ENCODE measurements around the gene FBXO27. TPM values are rescaled to one million over a fixed set of nuclear protein-coding genes. Genes with fewer than 3 reads are reported as not detected.

Gene FBXO27
- total RNA-seq, 1 experiment from 2014 or later = 18.9 TPM

DNA sequence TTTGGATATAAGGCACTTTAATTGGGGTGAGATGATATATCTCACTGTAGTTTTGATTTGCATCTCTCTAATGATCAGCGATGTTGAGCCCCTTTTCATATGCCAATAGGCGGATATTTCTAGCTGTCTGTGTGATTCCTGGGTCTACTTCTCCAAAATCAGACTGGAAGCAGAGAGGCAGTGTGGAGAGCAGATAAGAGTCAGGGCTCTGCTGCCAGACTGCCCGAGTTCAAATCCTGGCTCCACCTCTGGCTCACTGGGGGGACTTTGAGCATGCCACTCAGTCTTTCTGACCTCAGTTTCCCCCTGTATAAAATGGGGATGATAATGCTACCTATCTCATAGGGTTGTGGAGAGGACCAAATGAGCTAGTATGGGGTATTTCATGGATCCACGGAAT is 27.8 kb upstream of the FBXO27 start (continued):
- TF ChIP-seq NFATC4 (CRISPR knock-in tag; IDR thresholded peaks at IDR 0.05) = no peak
- TF ChIP-seq ZNF121 (CRISPR knock-in tag; IDR thresholded peaks at IDR 0.05) = no peak
- no peak for TF ChIP-seq ETV6 (CRISPR knock-in tag; IDR thresholded peaks at IDR 0.05)
- no peak for TF ChIP-seq ZNF219 (CRISPR knock-in tag; IDR thresholded peaks at IDR 0.05; ENCODE audit: borderline replicate concordance)
- TF ChIP-seq, protein P1, sequence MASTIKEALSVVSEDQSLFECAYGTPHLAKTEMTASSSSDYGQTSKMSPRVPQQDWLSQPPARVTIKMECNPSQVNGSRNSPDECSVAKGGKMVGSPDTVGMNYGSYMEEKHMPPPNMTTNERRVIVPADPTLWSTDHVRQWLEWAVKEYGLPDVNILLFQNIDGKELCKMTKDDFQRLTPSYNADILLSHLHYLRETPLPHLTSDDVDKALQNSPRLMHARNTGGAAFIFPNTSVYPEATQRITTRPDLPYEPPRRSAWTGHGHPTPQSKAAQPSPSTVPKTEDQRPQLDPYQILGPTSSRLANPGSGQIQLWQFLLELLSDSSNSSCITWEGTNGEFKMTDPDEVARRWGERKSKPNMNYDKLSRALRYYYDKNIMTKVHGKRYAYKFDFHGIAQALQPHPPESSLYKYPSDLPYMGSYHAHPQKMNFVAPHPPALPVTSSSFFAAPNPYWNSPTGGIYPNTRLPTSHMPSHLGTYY (CRISPR knock-in tag; IDR thresholded peaks at IDR 0.05) = no peak
- TF ChIP-seq, protein P2, sequence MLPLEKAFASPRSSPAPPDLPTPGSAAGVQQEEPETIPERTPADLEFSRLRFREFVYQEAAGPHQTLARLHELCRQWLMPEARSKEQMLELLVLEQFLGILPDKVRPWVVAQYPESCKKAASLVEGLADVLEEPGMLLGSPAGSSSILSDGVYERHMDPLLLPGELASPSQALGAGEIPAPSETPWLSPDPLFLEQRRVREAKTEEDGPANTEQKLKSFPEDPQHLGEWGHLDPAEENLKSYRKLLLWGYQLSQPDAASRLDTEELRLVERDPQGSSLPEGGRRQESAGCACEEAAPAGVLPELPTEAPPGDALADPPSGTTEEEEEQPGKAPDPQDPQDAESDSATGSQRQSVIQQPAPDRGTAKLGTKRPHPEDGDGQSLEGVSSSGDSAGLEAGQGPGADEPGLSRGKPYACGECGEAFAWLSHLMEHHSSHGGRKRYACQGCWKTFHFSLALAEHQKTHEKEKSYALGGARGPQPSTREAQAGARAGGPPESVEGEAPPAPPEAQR (CRISPR knock-in tag; IDR thresholded peaks at IDR 0.05) = no peak
- no peak for TF ChIP-seq ZNF423 (CRISPR knock-in tag; IDR thresholded peaks at IDR 0.05)

DNA sequence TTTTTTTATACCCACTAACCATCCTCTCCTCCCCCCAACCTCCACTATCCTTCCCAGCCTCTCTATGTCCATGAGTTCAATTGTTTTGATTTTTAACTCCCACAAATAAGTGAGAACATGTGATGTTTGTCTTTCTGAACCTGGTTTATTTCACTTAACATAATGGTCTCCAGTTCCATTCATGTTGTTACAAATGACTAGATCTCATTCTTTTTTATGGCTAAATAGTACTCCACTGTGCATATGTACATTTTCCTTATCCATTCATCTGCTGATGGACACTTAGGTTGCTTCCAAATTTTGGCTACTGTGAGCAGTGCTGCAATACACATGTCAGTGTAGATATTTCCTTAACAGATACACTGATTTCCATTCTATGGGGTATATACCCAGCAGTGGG is 27.0 kb upstream of the FBXO27 start:
- TF ChIP-seq SP1 (CRISPR knock-in tag; conservative IDR thresholded peaks at IDR 0.05) (no peak), ELF4 (CRISPR knock-in tag; IDR thresholded peaks at IDR 0.05; ENCODE audit: low read depth) (no peak)
- TF ChIP-seq, protein P3, sequence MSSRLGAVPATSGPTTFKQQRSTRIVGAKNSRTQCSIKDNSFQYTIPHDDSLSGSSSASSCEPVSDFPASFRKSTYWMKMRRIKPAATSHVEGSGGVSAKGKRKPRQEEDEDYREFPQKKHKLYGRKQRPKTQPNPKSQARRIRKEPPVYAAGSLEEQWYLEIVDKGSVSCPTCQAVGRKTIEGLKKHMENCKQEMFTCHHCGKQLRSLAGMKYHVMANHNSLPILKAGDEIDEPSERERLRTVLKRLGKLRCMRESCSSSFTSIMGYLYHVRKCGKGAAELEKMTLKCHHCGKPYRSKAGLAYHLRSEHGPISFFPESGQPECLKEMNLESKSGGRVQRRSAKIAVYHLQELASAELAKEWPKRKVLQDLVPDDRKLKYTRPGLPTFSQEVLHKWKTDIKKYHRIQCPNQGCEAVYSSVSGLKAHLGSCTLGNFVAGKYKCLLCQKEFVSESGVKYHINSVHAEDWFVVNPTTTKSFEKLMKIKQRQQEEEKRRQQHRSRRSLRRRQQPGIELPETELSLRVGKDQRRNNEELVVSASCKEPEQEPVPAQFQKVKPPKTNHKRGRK (CRISPR knock-in tag; IDR thresholded peaks at IDR 0.05; ENCODE audit: borderline replicate concordance) = no peak
- DNase-seq (ENCODE audit: low spot score) (no peak), ATAC-seq (no peak)
- CTCF ChIA-PET = no interaction called here
- H3K27ac Mint-ChIP-seq = no peak overlapping the region
- H3K9me3 Mint-ChIP-seq = peaks cover 10% of the 10 kb centered on the region
- peaks cover 7% of the 10 kb centered on the region for H3K27me3 Mint-ChIP-seq (ENCODE audit: low read depth)
- H3K4me1 Mint-ChIP-seq = no peaks in the 10 kb centered on the region
- POLR2A ChIA-PET = no interaction called here
- no peak overlapping the region for H3K4me3 Mint-ChIP-seq
- no peaks in the 10 kb centered on the region for H3K36me3 Mint-ChIP-seq

DNA sequence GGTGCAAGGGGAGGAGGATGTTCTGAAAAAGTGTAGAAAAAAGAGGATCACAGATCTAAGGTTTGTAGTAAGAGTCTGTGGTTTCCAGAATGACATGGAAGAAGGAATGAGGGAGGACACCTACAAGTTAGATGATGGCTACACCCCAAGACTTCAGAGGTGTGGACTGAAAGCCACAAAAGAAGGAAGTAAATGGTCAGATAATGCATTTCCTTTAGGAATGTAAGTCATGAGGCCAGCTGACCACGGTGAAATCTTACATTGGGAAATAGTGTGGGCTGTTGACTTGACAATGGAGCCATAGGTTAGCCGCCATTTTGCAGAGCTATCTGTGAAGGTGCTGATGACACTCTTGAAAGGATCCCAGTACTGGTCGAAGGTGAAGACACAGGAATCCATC is 25.3 kb upstream of the FBXO27 start:
- H3K36me3 Mint-ChIP-seq = no peaks in the 10 kb centered on the region
- peaks cover 7% of the 10 kb centered on the region for H3K27me3 Mint-ChIP-seq (ENCODE audit: low read depth)
- no peaks in the 10 kb centered on the region for H3K4me1 Mint-ChIP-seq
- POLR2A ChIA-PET = interaction anchor here (0.6 kb wide), 1 partner anchor 132 kb away, joined by 4 read pairs; no protein-coding TSS in a partner anchor
- DNase-seq (ENCODE audit: low spot score) = no peak
- no peak overlapping the region for H3K27ac Mint-ChIP-seq
- peaks cover 11% of the 10 kb centered on the region for H3K9me3 Mint-ChIP-seq
- H3K4me3 Mint-ChIP-seq = no peak overlapping the region
- CTCF ChIA-PET = no interaction called here
- no peak for ATAC-seq
- TF ChIP-seq SMAD3 (CRISPR knock-in tag; IDR thresholded peaks at IDR 0.05; ENCODE audit: borderline replicate concordance) (no peak), SOX15 (CRISPR knock-in tag; IDR thresholded peaks at IDR 0.05) (no peak), GTF2I (CRISPR knock-in tag; conservative IDR thresholded peaks at IDR 0.05) (no peak), MYBL2 (CRISPR knock-in tag; IDR thresholded peaks at IDR 0.05) (no peak), HMGA2 (CRISPR knock-in tag; IDR thresholded peaks at IDR 0.05) (no peak), CREM (CRISPR knock-in tag; IDR thresholded peaks at IDR 0.05) (no peak), ZNF263 (CRISPR knock-in tag; IDR thresholded peaks at IDR 0.05; ENCODE audit: low read depth) (no peak), RORB (CRISPR knock-in tag; IDR thresholded peaks at IDR 0.05) (no peak), TEAD1 (CRISPR knock-in tag; IDR thresholded peaks at IDR 0.05) (no peak), ZNF416 (CRISPR knock-in tag; IDR thresholded peaks at IDR 0.05) (no peak), FOXK1 (CRISPR knock-in tag; IDR thresholded peaks at IDR 0.05) (no peak), ZNF121 (CRISPR knock-in tag; IDR thresholded peaks at IDR 0.05) (no peak)
- TF ChIP-seq, protein P4, sequence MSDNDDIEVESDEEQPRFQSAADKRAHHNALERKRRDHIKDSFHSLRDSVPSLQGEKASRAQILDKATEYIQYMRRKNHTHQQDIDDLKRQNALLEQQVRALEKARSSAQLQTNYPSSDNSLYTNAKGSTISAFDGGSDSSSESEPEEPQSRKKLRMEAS (CRISPR knock-in tag; IDR thresholded peaks at IDR 0.05) = no peak
- TF ChIP-seq, protein P5, sequence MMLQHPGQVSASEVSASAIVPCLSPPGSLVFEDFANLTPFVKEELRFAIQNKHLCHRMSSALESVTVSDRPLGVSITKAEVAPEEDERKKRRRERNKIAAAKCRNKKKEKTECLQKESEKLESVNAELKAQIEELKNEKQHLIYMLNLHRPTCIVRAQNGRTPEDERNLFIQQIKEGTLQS (CRISPR knock-in tag; conservative IDR thresholded peaks at IDR 0.05) = no peak
- TF ChIP-seq, protein P1 (CRISPR knock-in tag; IDR thresholded peaks at IDR 0.05) = no peak
- TF ChIP-seq, protein P6, sequence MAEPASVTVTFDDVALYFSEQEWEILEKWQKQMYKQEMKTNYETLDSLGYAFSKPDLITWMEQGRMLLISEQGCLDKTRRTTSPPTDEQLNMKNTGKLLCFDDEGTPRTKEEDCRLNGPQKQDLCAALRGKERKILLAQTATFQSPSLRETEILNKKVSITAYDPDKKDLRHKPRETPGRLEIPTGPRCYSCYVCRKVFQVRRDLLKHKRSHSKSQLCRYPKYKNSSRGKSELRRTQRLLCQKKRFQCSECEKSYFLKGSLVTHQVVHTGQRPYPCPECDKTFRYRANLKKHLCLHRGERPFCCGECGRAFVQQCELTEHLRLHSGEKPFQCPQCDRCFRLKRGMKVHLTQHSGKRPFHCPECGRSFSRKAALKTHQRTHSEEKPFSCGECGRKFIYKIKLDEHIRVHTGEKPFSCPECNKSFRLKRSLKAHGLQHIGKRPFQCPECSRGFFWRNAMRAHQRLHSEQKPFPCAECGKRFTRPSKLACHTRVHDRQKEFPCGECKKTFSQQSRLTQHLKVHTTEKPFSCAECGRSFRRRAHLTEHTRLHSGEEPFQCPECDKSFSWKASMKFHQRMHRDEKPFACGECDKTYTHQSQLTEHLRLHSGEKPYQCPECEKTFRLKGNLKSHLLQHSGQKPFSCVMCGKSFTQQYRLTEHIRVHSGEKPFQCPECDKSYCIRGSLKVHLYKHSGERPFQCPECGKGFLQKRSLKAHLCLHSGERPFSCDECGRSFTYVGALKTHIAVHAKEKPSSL (CRISPR knock-in tag; conservative IDR thresholded peaks at IDR 0.05) = no peak
- TF ChIP-seq, protein P2 (CRISPR knock-in tag; IDR thresholded peaks at IDR 0.05) = no peak
